A549 (cell line): Measurements from ENCODE around the gene GRM4. TPM values are rescaled to one million over a fixed set of nuclear protein-coding genes. Genes with fewer than 3 reads are reported as not detected.

Experiments
- ATAC-seq, 2 experiments: fragments of 200-7000 bp in 1 of 2; fragments of >200 bp in 1 of 2; cut with Nextera tagmentation in 1 of 2; cut with Tn5 transposase in 1 of 2; 3 replicates each; pipeline versions ENCODE4 v1.8.0 to v1.9.1; 2018 to 2020; ENCODE audit warnings: mild to moderate bottlenecking in 1 of 2, moderate library complexity in 1 of 2
- CTCF ChIA-PET: fragments of 300-600 bp; sonication (Branson Sonifier 250); formaldehyde crosslinking; extraction: SDS; loops from one replicate; lab custom pipeline; 2021; ENCODE audit warnings: antibody characterized with exemption, inconsistent platforms; lab: Yijun Ruan, JAX
- POLR2A ChIA-PET: fragments of 350-600 bp; formaldehyde crosslinking; extraction: SDS; loops from one replicate; lab custom pipeline; 2021; ENCODE audit warnings: antibody characterized with exemption, inconsistent platforms; lab: Yijun Ruan, JAX
- DNase-seq, 2 experiments: peaks; one replicate each; pipeline versions ENCODE4 v3.0.0 to v3.0.0-alpha.2; 2011 to 2016; ENCODE audit warnings: low read depth in 1 of 2, low spot score in 1 of 2
- FAIRE-seq: peaks from 2 replicates; lab custom pipeline; 2011; peaks lifted over from hg19 to GRCh38; lab: Jason Lieb, UNC
- H3K27ac ChIP-seq, 2 experiments: fragments of >200 bp; sonication (Bioruptor Twin); formaldehyde crosslinking; 3 replicates each; pipeline ENCODE4 v1.5.1; 2016 to 2017
- H3K4me1 ChIP-seq: fragments of >200 bp; sonication (Bioruptor Twin); formaldehyde crosslinking; 3 replicates; pipeline ENCODE4 v1.6.1; 2016
- H3K4me2 ChIP-seq: fragments of >200 bp; sonication (Bioruptor Twin); formaldehyde crosslinking; 3 replicates; pipeline ENCODE4 v1.6.1; 2016
- H3K4me3 ChIP-seq: fragments of >200 bp; sonication (Bioruptor Twin); formaldehyde crosslinking; 3 replicates; pipeline ENCODE4 v1.5.1; 2016
- H3K9me3 ChIP-seq: fragments of >200 bp; sonication (Bioruptor Twin); formaldehyde crosslinking; 3 replicates; pipeline ENCODE4 v1.6.1; 2016
- BHLHE40 ChIP-seq: IDR thresholded peaks from 2 replicates; pipeline ENCODE4 v1.6.1; 2012; ENCODE audit warnings: low read depth, low read length, inconsistent platforms
- CTCF ChIP-seq: fragments of >200 bp; sonication (Bioruptor Twin); formaldehyde crosslinking; IDR thresholded peaks from 3 replicates; pipeline ENCODE4 v1.5.1; 2016
- EP300 ChIP-seq, 2 experiments: fragments of >200 bp; sonication (Bioruptor Twin); formaldehyde crosslinking; IDR thresholded peaks; 2 replicates in 1 of 2; 3 replicates in 1 of 2; pipeline ENCODE4 v1.6.1; 2016 to 2017
- ESRRA ChIP-seq: fragments of 150-350 bp; IDR thresholded peaks from 2 replicates; pipeline ENCODE4 v1.6.1; 2014; ENCODE audit warnings: mild to moderate bottlenecking, low read length, borderline replicate concordance
- FOSB ChIP-seq: fragments of 250-450 bp; sonication (Bioruptor Pico); IDR thresholded peaks from 2 replicates; pipeline ENCODE4 v1.5.0; 2020; ENCODE audit warnings: mild to moderate bottlenecking, moderate library complexity
- HOXA7 ChIP-seq: fragments of 250-450 bp; sonication (Bioruptor Pico); IDR thresholded peaks from 2 replicates; pipeline ENCODE4 v1.5.0; 2020; ENCODE audit warnings: mild to moderate bottlenecking, moderate library complexity
- HOXB13 ChIP-seq: fragments of 250-450 bp; sonication (Bioruptor Pico); IDR thresholded peaks from 2 replicates; pipeline ENCODE4 v1.5.0; 2020; ENCODE audit warnings: low read depth, mild to moderate bottlenecking, moderate library complexity
- HOXB5 ChIP-seq: fragments of 250-450 bp; sonication (Bioruptor Pico); IDR thresholded peaks from 2 replicates; pipeline ENCODE4 v1.5.0; 2020; ENCODE audit warnings: mild to moderate bottlenecking, moderate library complexity
- JUN ChIP-seq, 2 experiments: fragments of >200 bp; sonication (Bioruptor Twin); formaldehyde crosslinking; IDR thresholded peaks; 2 replicates in 1 of 2; 3 replicates in 1 of 2; pipeline ENCODE4 v1.6.1; 2016 to 2017
- JUNB ChIP-seq: fragments of >200 bp; sonication (Bioruptor Twin); formaldehyde crosslinking; IDR thresholded peaks from 2 replicates; pipeline ENCODE4 v1.6.1; 2016
- KDM5A ChIP-seq: fragments of 200-600 bp; sonication (generic); IDR thresholded peaks from 2 replicates; pipeline ENCODE4 v1.6.1; 2016; ENCODE audit warnings: antibody characterized with exemption, mild to moderate bottlenecking
- MAFK ChIP-seq: fragments of 450-650 bp; IDR thresholded peaks from 2 replicates; pipeline ENCODE4 v1.6.1; 2014; ENCODE audit not compliant: partially characterized antibody
- MAZ ChIP-seq: fragments of 150-350 bp; IDR thresholded peaks from 2 replicates; pipeline ENCODE4 v1.6.1; 2014; ENCODE audit warnings: antibody characterized with exemption, low read depth, low read length, borderline replicate concordance
- NFE2L2 ChIP-seq: fragments of 150-350 bp; conservative IDR thresholded peaks from 2 replicates; pipeline ENCODE4 v1.6.1; 2014; ENCODE audit warnings: low read length
- NR3C1 ChIP-seq: fragments of >200 bp; sonication (Bioruptor Twin); formaldehyde crosslinking; IDR thresholded peaks from 3 replicates; pipeline ENCODE4 v1.6.1; 2017
- PHF8 ChIP-seq: fragments of 200-600 bp; sonication (generic); IDR thresholded peaks from 2 replicates; pipeline ENCODE4 v1.6.1; 2016; ENCODE audit warnings: low read depth, mild to moderate bottlenecking, antibody characterized with exemption, moderate library complexity, borderline replicate concordance
- RAD21 ChIP-seq, 2 experiments: fragments of >200 bp in 1 of 2; sonication (Bioruptor Twin) in 1 of 2; formaldehyde crosslinking in 1 of 2; IDR thresholded peaks in 1 of 2; conservative IDR thresholded peaks in 1 of 2; 2 replicates in 1 of 2; 3 replicates in 1 of 2; pipeline ENCODE4 v1.6.1; 2012 to 2018; ENCODE audit warnings: inconsistent platforms in 1 of 2
- REST ChIP-seq: fragments of 200-600 bp; sonication (generic); IDR thresholded peaks from 2 replicates; pipeline ENCODE4 v1.6.1; 2016; ENCODE audit warnings: antibody characterized with exemption, mild to moderate bottlenecking, moderate library complexity
- RFX5 ChIP-seq: fragments of 450-650 bp; IDR thresholded peaks from 2 replicates; pipeline ENCODE4 v1.7.1; 2014; ENCODE audit warnings: antibody characterized with exemption, mild to moderate bottlenecking, moderate library complexity
- TFCP2L1 ChIP-seq: fragments of 250-450 bp; sonication (Bioruptor Pico); IDR thresholded peaks from 2 replicates; pipeline ENCODE4 v1.5.0; 2021; ENCODE audit warnings: mild to moderate bottlenecking
- WGBS: methylation state at CpG from one replicate; pipeline ENCODE4 v1.1.6; 2017; ENCODE audit errors: missing lambda C conversion rate; 5-methylcytosine and 5-hydroxymethylcytosine counted together
- polyA plus RNA-seq, 4 experiments: library from polyadenylated mRNA; depleted of rRNA in 3 of 4; stranded (reverse); fragments of >200 nt; fragmentation: RNase III in 1 of 4; extraction: RNeasy Plus Mini Kit Qiagen cat#74134 plus additional on column Dnase treatment in 1 of 4; gene quantifications; 2 replicates in 3 of 4; 3 replicates in 1 of 4; pipeline ENCODE4 v1.2.3, GENCODE V29; 2011 to 2017
- TF ChIP-seq, protein P1 (sequence below): fragments of 250-450 bp; sonication (Bioruptor Pico); IDR thresholded peaks from 2 replicates; pipeline ENCODE4 v1.5.0; 2020; ENCODE audit warnings: low read depth, mild to moderate bottlenecking, moderate library complexity
- TF ChIP-seq, protein P2 (sequence below): IDR thresholded peaks from 2 replicates; pipeline ENCODE4 v1.6.1; 2012
- TF ChIP-seq, protein P3 (sequence below): IDR thresholded peaks from 2 replicates; pipeline ENCODE4 v1.6.1; 2012

The GRM4 gene
- polyA plus RNA-seq, 2 of the 4 experiments (the other 2 are of a cell fraction) = 0.05 TPM

DNA sequence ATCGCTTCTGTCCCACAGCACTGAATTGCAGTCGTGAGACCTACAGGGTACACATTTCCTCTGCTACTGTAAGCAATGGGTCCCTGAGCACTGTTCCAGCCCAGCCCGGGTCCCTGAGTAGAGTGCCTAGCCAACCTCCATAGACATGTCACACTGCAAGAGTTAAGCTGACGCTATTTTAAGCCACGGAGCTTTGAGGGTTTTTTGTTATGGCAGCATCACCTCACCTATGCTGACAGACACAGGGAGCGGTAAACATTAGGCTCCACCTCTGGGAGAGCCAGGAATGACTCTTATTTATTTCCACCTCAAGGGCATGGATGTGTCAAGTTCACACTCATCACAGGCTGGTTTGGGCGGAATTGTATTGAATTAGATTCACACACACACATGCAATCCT is 45.1 kb downstream of the GRM4 start:
- no peaks in the 10 kb centered on the region for H3K9me3 ChIP-seq
- 79% methylated on average over 6 of the region's 7 CpGs for WGBS
- FAIRE-seq (no peak), DNase-seq (no peak), ATAC-seq (no peak)
- no peaks in the 10 kb centered on the region for H3K4me1 ChIP-seq
- no peak overlapping the region for H3K4me2 ChIP-seq
- ChIA-PET CTCF (no interaction called here), POLR2A (no interaction called here)
- TF ChIP-seq FOSB (no peak), RAD21 (conservative IDR thresholded peaks at IDR 0.05 in 1 of 2, IDR thresholded peaks at IDR 0.05 in 1 of 2) (no peak), EP300 (IDR thresholded peaks at IDR 0.05) (no peak), TFCP2L1 (no peak), NR3C1 (no peak), JUN (IDR thresholded peaks at IDR 0.05) (no peak), PHF8 (no peak), MAFK (no peak), HOXB13 (CRISPR knock-in tag) (no peak), ESRRA (no peak), RFX5 (no peak), BHLHE40 (no peak)
- H3K27ac ChIP-seq = no peak overlapping the region
- no peak overlapping the region for H3K4me3 ChIP-seq

GRCh38 chr6:34099878-34100277 is 46.0 kb downstream of the GRM4 start:
- DNase-seq (no peak), ATAC-seq (no peak), FAIRE-seq (no peak)
- no peaks in the 10 kb centered on the region for H3K4me1 ChIP-seq
- no peaks in the 10 kb centered on the region for H3K9me3 ChIP-seq
- no peak overlapping the region for H3K4me2 ChIP-seq
- TF ChIP-seq, protein P1, sequence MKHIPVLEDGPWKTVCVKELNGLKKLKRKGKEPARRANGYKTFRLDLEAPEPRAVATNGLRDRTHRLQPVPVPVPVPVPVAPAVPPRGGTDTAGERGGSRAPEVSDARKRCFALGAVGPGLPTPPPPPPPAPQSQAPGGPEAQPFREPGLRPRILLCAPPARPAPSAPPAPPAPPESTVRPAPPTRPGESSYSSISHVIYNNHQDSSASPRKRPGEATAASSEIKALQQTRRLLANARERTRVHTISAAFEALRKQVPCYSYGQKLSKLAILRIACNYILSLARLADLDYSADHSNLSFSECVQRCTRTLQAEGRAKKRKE (CRISPR knock-in tag) = no peak
- TF ChIP-seq, protein P2, sequence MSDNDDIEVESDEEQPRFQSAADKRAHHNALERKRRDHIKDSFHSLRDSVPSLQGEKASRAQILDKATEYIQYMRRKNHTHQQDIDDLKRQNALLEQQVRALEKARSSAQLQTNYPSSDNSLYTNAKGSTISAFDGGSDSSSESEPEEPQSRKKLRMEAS = no peak
- TF ChIP-seq REST (no peak), TFCP2L1 (no peak), HOXB5 (no peak), HOXB13 (CRISPR knock-in tag) (no peak), KDM5A (no peak), CTCF (no peak), NFE2L2 (no peak), HOXA7 (CRISPR knock-in tag) (no peak), JUNB (no peak), MAZ (no peak)
- TF ChIP-seq, protein P3, sequence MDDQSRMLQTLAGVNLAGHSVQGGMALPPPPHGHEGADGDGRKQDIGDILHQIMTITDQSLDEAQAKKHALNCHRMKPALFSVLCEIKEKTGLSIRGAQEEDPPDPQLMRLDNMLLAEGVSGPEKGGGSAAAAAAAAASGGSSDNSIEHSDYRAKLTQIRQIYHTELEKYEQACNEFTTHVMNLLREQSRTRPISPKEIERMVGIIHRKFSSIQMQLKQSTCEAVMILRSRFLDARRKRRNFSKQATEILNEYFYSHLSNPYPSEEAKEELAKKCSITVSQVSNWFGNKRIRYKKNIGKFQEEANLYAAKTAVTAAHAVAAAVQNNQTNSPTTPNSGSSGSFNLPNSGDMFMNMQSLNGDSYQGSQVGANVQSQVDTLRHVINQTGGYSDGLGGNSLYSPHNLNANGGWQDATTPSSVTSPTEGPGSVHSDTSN = no peak
- ChIA-PET CTCF (no interaction called here), POLR2A (no interaction called here)
- no peak overlapping the region for H3K27ac ChIP-seq
- WGBS = 77% methylated on average over 8 of the region's 8 CpGs
- no peak overlapping the region for H3K4me3 ChIP-seq
